ENCODE data around the gene DHRSX.
"Not testable (repeated sequence)": the region's sequence is repeated elsewhere in the genome, so short reads cannot be mapped to it uniquely, and the experiment has no call there.

DHRSX gene

GRCh38 chrX:2497961-2498780, 2.6 kb downstream of the DHRSX start:
- no peak for DNase-seq

DNA sequence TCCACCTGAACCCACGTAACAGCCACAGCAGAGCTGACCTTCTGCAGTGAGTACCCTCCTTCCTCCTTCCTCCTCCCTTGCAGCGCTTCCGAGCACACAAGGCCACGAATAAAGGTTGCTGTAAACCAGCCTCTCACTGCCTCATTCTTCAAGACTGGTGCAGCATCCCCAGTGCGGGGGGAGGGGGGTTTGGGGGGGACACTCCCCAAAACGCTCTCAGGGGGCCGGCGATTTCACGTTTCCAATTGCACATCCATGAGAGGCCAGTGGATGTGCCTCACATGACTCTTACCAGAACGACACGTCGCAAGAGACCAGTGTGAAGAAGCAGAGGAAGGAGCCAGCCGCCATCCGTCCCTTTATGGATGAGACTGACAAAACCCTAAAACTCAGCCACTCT, 5.2 kb downstream of the DHRSX start:
- DNase-seq, result no peak

DNA sequence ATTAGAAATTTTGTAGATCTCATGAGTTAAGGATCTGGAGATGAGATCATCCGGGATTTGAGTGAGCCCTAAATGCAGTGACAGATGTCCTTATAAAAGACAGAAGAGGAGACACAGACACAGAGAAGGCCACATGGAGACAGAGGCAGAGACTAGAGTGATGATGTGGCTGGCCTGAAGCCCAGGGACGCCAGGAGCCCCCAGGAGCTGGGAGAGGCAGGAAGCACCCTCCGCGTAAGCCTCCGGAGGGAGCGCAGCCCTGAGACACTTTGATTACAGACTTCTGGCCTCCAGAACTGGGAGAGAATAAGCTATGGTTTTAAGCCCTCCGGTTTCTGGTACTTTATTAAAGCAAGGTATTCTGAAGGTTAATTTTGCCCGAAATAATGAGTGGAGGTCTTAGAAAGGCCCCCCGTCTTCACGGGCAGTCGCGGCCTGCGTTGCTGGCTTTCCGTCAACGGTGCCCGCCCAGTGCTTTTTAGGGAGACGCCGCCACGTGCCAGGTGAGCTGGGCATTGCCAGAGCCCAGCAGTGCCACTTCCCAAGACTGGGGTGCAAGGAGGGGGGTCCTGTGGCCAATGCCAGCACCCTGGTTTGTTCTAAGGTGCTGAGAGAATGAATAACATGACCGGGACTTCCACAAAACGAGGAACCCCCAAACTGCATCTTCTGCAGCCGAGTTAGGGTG, 8.1 kb downstream of the DHRSX start:
- DNase-seq, result no peak

DNA sequence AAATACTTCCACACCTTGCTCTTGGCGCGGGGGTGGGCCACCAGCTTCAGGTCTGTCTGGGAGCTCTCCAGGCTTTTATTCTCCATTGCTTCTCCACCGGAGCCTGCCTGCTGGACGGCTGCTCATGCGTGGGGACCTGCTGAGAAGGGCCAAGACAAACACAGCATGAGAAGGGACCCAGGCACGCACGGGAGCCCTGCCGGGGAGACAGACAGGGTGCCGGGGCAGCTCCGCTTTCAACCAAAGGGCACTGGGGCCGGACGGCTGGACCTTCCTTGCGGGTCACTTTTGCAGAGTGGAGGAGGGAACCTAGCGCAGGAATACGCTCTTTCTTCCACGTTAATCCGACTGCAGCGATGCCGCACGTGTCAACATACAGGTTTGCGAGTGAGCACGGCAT, 10.1 kb downstream of the DHRSX start:
- no peak for DNase-seq

- DNase-seq, result no peak
These were observed 11.0 kb downstream of the DHRSX start for GRCh38 chrX:2489446-2490445.

GRCh38 chrX:2488621-2489285, 12.0 kb downstream of the DHRSX start:
- DNase-seq, result no peak

GRCh38 chrX:2487366-2487765, 13.4 kb downstream of the DHRSX start:
- DNase-seq, result no peak

- DNase-seq, result no peak
These were observed 14.2 kb downstream of the DHRSX start for GRCh38 chrX:2486476-2487133.

DNA sequence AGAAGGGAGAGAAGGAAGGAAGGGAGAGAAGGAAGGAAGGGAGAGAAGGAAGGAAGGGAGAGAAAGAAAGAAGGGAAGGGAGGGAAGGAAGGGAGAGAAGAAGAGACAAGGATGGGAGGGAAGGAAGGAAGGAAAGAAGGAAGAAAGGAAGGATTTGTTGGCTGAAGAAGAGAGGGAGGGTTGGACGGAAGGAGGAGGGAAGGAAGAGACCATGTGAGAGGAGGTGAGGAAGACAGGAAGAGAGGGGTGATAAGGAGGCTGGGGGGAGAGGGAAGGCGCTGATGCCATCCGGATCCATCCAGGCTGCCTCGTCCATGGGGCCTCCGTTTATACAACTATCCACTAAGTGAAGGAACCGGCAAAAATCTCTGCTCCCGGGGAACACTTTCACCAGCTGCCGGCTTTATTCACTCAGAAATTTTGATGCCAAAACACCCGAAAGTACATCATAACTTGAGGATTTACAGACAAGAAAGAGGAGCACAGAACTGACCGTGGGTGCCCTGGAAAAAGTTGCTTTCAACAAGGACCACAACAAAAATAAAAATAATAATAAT, 14.9 kb downstream of the DHRSX start:
- no peak for DNase-seq

- DNase-seq, result no peak
These were observed 15.8 kb downstream of the DHRSX start for GRCh38 chrX:2484721-2485648.

DNA sequence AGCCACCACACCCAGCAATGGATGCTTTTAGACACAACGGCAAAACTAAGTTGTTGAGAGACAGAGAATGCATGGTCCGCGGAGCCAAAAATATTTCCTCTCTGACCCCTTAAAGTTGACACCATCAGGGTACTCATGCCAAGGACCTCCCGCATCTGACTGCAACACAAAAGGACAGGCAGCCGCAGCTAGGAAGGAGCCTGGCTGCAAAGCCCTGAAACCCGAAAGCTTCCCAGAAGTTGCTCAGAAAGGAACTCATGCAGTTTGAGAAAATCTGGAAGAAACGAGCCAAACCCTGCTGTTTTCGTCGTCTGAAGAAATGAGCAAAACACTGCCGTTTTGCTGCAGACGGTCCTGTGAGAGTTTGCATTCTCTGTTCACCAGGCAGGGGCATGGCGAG, 16.5 kb downstream of the DHRSX start:
- no peak for DNase-seq

DNA sequence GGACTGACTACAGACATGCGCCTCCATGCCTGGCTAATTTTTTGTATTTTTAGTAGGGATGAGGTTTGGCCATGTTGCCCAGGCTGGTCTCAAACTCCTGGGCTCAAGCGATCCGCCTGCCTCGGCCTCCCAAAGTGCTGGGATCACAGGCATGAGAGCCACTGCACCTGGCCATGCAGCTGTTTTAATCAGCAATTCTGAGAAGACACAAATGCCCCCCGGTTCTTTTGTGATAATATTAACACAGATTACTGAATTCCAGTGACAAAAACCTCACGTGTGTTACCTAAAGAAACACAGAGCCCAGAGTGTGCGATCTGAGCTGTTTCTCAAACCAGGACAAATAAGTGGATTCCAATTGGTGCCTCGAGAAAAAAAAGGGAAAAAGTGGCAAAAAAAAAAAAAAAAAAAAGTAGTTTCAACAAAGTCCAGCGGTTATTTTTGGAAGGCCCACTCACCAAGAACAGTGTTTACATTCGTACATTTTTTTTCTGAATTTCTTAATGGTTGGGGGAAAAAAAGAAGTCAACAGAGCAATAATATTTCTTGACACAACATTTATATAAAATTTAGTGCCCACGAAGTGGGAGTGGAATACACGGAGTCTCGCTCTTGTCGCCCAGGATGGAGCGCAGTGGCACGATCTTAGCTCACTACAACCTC, 17.2 kb downstream of the DHRSX start:
- no peak for DNase-seq

DNA sequence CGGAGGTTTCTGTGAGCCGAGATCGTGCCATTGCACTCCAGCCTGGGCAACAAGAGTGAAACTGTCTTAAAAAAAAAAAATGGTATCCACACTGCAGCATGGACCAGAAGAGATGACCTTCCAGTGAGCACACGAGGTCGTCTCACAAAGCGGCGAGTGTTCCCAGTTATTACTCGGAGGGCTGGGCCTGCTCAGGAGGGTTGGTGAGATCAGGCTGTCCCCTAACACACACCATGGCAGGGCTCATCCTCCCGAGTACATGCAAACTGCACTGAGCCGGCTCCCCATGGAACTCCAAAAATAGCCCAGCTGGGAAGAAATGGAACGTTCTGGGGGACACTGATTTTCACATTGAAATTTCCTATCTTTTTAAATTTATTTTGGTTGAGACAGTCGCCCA, 19.2 kb downstream of the DHRSX start:
- not testable (repeated sequence) for DNase-seq

GRCh38 chrX:2479982-2480381, 20.8 kb downstream of the DHRSX start:
- not testable (repeated sequence) for DNase-seq

DNA sequence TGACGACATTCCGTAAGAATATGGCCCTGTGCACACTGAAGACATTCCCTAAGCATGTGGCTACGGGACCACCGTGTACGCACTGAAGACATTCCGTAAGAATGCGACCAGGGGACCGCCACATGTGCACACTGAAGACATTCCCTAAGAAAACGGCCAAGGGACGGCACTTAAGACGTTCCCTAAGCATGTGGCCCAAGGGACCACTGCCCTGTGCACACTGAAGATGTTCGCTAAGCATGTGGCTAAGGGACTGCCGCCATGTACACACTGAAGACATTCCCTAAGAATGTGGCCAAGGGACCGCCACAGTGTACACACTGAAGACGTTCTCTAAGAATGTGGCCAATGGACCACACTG, 21.4 kb downstream of the DHRSX start:
- DNase-seq, result no peak

- DNase-seq, result no peak
These were observed 22.0 kb downstream of the DHRSX start for GRCh38 chrX:2478546-2479419.

DNA sequence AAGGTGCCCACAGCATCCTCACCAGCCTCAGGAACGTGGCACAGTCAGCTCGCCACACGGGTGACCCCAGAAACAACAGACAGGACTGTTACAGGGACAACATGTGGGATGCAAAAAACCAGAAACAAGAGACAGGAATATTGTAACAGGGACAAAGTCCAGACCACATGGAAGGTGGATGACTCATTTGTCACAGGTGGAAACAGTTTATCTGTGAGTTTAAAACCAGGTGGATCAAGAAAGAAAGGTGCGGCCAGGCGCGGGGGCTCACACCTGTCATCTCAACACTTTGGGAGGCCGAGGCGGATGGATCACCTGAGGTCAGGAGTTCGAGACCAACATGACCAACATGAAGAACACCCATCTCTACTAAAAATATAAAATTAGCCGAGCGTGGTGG, 23.5 kb downstream of the DHRSX start:
- DNase-seq, result not testable (repeated sequence)

DNA sequence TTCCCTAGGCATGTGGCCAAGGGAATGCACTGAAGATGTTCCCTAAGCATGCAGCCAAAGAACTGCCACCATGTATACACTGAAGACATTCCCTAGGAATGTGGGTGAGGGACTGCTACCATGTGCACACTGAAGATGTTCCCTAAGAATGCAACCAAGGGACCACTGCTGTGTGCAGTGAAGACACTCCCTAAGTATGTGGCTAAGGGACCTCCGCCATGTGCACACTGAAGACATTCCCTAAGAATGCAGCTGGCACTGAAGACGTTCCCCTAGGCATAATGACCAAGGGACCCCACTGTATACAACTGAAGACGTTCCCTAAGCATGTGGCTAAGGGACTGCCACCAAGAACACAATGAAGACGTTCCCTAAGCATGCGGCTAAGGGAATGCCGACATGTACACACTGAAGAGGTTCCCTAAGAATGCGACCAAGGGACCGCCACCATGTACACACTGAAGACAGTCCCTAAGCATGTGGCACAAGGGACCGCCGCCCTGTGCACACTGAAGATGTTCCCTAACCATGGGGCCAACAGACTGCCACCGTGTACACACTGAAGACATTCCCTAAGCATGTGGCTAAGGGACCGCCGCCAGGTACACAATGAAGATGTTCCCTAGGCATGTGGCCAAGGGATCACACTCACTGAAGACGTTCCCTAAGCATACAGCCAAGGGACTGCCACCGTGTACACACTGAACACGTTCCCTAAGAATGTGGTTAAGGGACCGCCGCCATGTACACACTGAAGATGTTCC, 25.6 kb downstream of the DHRSX start:
- DNase-seq, result no peak
